A172 (cell line): ENCODE measurements around the gene BNIP5. TPM values are rescaled to one million over a fixed set of nuclear protein-coding genes. Genes with fewer than 3 reads are reported as not detected.
A peak's percentile ranks its signal among the peaks of the same experiment; 100 is the strongest.

Experiments
- DNase-seq: peaks from one replicate; pipeline ENCODE4 v3.0.0-alpha.2; 2015; ENCODE audit warnings: low spot score
- total RNA-seq: library from RNA; depleted of rRNA; stranded (reverse); fragments of >200 nt; shearing (Covaris generic); gene quantifications from 2 replicates; pipeline ENCODE4 v1.2.3, GENCODE V29; 2014

The BNIP5 gene
- total RNA-seq, 1 experiment from 2014 or later = not detected

DNA sequence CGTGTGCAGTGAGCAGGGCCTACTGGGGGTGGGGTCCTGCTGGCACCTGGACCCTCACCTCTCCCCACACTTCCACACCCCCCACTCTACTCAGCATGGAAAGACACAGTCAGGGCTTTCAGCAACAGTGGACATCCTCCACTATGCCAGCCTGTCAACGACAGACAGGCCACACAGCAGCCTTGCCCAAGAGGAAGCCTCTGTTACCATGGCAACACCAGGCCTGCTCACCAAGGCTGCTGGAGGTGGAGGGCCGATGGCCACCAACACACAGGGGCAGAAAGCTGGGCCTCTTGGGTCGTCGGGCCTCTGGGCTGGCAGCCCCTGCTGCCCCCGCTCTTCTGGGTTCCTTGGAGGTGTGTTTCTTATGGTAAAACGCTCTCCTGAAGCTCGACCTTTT lies 13.6 kb downstream of the BNIP5 start:
- no peak for DNase-seq

DNA sequence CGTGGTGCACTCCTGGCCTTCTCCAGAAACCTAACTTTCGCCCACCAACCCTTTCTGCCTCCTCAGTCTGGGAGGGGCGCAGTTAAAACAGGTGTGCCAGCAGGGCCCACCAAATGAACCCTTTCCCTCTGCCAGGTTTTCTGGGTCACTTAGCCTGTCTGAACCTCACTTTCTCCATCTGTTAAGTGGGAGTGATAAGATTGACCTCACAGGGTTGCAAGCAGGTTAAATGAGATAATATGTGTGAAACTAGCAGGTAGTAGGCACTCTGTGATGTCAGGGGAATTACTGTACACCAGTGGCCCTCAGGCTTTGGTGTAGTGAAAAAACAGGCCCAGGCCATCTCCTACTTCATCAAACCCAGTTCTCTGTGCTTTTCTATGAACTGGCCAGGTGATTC lies 14.1 kb downstream of the BNIP5 start:
- DNase-seq = no peak

DNA sequence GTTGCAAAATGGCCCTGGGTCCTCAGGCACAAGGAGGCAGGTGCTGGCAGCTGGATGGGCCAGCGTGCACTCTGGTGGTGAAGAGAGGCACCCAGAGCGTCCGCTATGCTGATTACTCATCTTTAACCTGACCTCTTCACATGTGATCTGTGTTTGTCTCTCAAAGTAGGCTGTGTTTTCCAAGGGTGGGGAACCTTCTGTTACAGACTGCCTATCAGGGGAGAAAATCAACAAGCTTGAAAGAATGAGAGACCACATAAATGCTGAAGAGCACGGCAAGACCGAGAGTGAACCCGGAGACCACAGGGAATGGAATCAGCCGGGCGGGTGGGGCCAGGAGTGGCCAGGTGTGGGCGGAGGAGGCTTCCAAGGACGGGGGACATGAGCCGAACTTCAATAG lies 16.2 kb downstream of the BNIP5 start:
- DNase-seq = peak; percentile 35

GRCh38 chr6:36319821-36320220 lies 16.9 kb downstream of the BNIP5 start:
- DNase-seq = no peak

- DNase-seq = peak; percentile 31
These were observed 17.3 kb downstream of the BNIP5 start for GRCh38 chr6:36319436-36319762.

GRCh38 chr6:36318690-36319435 lies 17.8 kb downstream of the BNIP5 start:
- no peak for DNase-seq

DNA sequence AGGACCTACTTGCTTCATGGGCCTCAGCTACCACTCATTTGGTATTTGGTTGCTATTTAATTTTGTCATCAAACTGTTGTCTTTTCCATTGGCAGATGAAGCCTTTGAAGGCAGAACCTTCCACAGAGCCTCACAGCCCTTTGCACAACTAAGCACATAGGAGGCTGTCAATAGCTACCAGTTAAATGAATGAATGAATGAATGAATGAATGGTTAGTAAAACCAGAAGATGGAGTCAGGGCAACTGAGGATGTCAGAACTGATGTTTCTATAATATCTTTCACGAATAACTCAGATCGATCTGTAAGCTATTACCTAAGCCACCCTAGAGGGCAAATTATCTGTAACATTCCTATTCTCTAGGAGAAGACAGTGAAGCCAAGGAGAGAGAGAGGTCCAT lies 19.1 kb downstream of the BNIP5 start:
- no peak for DNase-seq

DNA sequence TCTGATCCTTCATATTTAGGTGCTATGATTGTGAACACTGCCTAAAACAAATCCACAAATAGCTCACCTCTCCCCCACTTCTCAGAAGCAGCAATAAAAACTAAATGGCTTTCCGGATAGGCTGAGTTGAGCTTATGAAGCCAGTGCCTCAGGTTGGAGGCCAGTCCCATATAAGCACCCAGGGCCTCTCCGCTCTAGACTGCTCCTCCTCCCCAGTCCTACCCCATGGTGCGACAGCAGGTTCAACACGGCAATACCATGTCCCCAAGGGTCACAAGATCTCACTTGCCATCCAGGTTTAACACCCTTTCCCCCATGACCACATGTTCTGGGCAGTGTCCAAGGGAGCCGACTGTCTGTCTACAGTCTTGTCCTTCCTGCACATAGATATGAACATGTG lies 20.8 kb downstream of the BNIP5 start:
- no peak for DNase-seq

- DNase-seq = peak; percentile 70
These were observed 22.3 kb downstream of the BNIP5 start for GRCh38 chr6:36314221-36315014.

DNA sequence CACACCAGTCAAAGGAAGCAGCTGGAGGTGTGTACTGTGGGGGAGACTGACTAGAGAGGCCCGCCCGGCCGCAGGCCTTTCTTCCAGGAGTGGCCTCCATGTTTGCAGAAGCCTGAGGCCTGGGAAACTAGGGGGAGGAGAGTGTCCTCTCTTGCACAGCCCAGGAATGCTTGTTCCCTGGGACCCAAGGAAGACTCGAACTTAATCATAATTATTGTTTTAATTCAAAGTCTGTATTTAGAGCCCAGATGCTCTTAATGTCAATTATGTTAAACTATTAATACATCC lies 23.1 kb downstream of the BNIP5 start:
- DNase-seq = no peak

GRCh38 chr6:36312854-36313648 lies 23.6 kb downstream of the BNIP5 start:
- DNase-seq = no peak

DNA sequence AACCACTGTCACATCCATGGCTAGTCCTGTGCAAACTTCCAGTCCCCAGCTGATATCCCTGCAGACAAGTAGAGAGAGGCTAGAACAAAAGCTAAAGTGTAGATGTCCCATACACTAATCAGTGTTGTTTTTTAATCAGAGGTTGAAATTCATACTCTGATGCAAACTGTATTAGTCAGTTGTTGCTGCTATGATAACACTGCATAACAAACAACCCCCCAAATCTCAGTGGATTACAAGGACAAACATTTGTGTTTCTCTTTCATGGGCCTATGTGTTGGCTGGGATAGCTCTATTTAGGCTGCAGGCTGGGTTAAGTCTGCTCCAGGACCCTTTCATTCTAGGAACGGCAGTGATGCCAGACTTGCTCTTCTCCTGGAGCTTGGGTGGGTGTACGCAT lies 26.8 kb downstream of the BNIP5 start:
- DNase-seq = no peak

DNA sequence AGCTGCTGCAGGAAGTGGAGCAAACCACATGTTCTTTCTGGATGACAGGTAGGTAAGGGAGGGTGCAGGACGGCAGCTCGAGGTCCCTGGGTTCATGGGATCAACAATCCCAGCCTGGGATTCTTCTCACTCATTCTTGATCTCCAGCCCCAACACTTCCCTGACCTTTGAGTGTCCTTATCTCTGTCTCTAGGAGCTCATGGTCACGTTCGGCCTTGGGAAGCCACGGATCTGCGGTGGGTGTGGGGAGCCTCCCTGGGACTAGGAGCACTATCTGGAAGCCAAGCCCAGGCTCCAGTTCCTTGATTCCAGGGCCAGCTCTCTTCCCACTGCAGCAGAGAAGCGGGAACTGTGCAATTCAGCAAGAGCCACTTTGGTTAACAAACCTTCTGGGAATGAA lies 27.5 kb downstream of the BNIP5 start:
- DNase-seq = no peak

DNA sequence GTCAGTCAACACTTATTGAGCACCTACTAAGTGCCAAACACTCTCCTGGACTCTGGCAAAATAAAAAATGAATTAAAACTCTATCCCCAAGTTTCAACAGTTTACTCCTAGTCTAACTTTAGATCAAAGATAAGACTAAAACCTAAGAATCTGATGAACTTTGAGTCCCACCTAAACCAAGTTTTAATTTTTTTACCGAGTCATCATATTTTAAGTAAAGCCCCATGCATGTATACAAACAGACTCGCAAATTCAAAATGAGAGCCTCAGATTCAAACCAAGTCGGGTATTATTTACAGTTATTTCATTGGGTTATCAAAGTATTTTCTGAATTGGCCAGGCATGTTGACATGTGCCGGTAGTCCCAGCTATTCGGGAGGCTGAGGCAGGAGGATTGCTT lies 28.2 kb downstream of the BNIP5 start:
- no peak for DNase-seq

DNA sequence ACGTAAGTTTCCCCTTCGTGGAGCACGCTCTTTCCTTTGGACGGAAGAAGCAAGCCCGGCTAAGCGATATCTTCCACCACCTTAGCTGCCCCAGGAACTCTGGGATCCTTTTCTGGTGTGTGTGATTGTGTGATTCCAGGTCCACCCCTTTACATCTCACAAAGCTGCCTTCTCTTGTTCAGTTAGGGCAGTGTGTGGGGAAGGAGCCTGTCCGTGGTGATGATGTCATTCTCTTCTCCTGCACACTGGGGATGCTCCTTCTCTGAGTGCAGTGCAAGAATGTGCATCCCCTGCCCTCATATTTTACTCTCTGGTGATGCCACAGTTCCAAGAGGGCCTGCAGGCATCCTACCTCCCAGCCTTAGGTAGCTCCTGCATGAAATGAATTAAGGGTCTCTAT lies 30.3 kb downstream of the BNIP5 start:
- no peak for DNase-seq

- no peak for DNase-seq
These were observed 30.8 kb downstream of the BNIP5 start for GRCh38 chr6:36305885-36306284.

DNA sequence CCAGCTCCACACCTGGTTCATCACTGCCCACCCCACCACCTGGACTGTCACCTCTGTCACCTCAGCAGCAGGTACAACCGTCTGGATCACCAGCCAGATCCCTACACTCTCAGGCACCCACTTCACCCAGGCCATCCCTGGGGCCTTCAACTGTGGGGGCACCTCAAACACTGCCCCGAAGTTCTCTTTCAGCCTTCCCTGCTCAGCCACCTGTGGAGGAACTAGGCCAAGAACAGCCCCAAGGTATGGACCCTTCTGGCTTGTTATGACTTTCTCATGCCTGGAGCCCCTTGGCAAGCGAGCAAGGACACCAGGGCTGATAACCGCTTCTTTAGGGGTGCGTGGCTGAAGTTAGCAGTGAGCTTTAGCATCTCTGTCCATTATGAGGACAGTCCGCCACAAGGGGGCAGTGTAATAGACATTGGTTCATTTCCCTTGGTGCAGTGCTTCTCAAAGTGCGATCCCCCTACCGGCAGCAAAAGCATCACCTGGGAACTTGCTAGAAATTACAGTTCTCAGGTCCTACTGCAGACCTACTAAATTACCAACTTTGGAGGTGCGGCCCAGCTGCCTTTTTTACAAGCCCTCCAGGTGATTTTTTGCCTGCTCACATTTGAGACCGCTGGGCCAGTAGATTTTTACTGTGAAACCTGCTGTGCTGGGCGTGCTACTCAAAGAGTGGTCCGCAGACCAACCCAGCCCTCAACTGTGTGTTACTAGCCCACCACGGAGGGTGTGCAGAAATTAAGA lies 34.3 kb downstream of the BNIP5 start:
- DNase-seq = peak; percentile 91

DNA sequence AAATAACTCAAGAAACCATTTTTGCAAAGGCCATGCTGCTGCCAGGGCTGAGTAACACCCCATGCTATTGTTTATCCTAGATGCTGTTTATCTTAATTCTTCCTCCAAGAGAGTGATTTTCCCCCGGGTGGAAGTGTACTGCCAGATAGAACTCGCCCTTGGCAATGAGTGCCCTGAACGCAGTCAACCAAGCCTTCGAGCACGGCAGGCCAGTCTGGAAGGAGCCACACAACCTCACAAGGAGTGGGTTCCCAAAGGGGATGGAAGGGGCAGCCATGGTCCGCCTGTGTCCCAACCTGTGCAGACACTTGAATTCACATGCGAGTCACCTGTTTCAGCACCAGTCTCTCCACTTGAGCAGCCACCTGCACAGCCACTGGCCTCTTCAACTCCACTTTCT lies 34.9 kb downstream of the BNIP5 start:
- no peak for DNase-seq

DNA sequence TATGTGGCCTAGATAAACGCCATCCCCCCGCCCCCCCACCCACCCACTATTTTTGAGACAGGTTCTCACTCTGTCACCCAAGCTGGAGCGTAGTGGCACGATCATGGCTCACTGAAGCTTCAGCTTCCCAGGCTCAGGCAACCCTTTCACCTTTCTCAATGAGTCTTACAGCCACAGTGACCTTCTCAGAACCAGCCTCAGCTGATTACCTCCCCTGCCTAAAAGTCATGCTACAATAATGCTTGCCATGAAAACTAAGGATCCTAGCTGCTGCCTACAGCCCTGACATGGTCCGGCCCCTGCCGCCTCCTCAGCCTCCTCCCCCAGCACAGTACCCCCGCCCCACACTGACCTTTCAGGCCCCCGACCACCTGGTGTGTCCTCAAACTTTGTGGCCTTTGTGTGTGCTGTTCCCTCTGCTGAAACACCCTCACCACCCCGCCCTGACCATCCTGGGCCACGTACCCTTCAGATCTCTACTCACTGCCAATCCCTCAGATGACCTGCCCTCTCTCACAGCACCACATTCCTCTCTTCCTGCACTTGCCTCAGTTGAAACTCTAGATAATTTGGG lies 35.5 kb downstream of the BNIP5 start:
- no peak for DNase-seq

DNA sequence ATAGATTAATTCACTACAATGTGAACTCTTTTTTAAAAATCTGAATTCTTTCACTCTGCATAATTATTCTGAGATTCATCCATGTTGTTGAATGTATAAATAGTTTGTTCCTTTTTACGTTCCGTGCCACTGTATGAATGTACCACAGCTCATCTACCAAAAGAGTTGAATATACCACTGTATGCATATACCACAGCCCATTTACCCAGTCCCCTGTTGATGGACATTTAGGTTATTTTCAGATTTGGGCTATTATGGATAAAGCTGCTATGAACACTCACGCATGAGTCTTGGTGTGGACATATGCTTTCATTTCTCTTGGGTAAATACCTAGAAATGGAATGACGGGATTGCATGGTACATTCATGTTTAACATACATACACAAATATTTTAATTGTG lies 38.7 kb downstream of the BNIP5 start:
- no peak for DNase-seq

- no peak for DNase-seq
These were observed 39.2 kb downstream of the BNIP5 start for GRCh38 chr6:36297511-36297910.

DNA sequence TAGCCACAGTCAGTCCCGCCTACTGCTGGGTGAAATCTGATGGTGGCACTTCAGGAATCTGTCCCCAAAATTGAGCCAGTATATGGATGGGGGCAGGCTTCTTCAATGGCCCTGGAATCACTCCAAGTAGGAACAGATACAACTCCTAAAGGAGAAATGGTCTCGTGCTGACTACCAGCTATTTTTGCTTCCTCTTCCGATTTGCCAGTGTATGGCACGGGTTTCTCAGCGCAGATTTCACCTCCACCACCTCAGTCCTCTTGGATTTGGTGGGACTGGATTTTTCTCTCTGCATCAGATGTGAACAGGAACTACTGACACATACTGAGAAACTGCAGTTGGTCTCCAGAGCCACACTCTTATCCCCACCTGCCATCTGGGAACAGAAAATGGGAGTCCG lies 39.6 kb downstream of the BNIP5 start:
- DNase-seq = no peak
